ENCODE data around the gene ZDHHC8. TPM values are rescaled to one million over a fixed set of nuclear protein-coding genes. Genes with fewer than 3 reads are reported as not detected.

Gene ZDHHC8
- total RNA-seq, 1 donor from 2014 or later: 58.9 TPM

DNA sequence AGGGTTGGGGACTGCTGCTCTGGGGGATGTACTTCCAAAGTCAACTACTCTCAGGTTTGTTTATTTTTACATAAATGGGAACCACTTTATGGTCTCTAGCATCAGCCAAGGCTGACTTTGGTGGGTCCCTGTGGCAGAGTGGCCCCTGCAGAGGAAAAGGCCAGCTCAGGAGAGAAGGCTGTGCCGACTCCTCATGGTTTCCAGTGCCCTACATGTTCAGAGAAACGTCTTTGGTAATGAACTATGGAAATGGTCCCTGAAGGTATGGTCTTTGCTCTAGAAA lies 3.0 kb upstream of the ZDHHC8 start:
- no peak for DNase-seq (ENCODE audit: extremely low read depth, low read depth, low spot score)

DNA sequence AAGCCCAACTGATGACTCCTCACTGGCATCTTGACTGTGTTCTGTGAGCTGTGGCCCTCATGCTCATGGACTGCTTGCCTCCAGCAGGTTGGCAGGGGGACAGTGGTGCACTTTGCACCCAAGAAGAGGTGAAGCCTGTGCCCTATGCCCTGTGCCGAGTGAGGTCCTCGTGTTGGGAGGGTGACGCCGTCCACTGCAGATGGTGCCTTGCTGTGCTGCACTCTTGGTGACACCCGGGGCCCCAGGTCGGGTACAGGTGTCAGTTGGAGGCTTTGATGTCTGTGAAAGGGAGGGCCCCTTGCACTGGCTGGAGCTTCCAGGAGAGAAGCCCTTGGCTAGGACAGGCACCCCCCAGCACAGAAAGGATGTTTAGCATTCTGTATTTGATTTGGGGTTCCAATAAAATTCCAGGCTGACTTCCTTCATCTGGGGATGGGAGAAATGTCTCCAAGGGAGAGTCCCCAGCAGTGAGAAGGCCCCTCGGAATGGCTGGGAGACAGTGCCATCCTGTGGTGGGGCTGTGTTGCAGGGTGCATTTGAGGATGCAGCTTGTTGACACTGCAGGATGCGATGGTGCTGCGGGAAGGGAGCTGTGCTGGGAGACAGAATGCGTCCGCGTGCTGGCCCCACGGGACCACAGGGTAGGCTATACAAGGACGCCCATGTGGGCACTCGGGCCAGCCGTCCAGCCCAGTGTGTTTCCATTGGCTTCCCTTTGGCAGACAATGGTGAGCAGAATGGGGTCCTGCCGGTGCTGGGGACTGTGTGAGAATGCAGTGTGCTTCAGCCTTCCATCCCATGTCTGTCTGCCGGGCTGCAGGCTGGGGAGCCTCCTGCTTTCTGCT lies 2.5 kb upstream of the ZDHHC8 start:
- no peak for DNase-seq (ENCODE audit: extremely low read depth, low read depth, low spot score)

DNA sequence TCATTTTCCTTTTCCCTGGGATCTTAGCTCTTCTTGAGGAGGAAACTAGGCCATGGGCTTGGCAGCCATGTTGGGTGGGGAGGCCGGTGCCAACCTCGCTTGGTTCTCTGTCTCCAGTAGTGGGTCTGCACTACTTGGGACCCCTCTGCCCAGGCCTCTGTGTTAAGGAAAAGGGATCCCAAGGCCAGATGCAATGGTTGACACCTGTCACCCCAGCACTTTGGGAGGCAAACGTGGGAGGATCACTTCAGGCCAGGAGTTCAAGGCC lies 1.9 kb upstream of the ZDHHC8 start:
- no peak for DNase-seq (ENCODE audit: extremely low read depth, low read depth, low spot score)

DNA sequence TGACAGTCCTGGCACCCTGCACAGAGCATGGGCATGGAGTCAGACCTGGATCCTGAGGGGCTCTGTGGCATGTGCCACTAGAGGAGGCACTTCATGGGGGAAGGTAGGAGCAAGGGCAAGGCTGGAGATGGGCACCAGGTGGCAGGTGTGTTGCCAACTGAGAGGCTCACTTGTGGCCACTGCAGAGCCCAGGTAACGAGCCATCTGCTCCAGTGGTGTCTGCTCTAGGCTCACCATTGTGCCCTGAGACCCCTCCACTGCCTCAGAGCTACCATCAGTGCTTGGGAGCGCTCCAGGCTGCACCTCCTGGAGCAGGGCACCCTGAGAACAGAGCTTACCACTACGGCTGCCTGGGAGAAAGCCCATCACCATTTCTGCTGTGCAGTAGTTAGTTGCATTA lies 1.3 kb upstream of the ZDHHC8 start:
- DNase-seq (ENCODE audit: extremely low read depth, low read depth, low spot score): no peak

DNA sequence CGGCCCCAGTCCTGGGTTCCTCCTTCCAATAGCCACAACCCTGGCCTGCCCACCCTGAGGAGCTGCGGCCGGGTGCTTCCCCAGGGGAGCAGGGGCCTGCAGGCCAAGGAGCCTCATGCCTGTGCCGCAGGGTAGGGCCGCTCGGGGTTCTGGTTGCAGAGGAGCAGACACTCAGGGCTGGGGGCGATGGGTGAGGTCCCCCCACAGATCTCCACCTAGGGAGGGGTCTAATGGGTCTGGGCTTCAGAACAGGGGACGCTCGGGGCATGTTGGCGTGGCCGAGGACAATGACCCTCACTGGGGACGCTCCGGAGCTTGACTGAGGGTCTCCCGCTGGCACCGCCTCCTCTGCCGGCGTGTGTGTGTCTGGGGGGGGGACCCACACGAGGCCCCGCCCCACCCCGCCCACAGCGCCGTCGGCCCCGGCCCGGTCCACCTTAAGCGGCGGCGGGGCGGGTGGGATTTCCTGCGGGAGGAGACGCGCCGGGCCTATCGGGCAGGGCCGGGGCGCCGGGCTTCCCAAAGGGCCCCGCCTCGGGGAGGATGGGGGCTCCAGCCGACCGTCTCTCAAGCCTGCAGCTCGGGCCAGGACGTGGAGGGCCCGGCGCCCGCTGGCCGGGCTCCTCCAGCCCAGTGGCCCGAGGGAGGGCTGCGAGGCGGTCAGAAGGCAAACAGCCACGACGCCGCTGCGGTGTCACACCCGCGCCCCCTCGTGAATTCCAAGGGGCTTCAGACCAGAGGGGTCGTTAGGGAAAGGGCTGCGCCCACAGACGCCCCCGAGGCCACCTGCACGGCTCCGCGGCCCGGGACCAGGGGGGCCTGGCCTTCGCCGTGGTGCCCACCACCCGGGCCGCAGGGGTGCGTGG lies 640 bp upstream of the ZDHHC8 start:
- DNase-seq (ENCODE audit: extremely low read depth, low read depth, low spot score): no peak

DNA sequence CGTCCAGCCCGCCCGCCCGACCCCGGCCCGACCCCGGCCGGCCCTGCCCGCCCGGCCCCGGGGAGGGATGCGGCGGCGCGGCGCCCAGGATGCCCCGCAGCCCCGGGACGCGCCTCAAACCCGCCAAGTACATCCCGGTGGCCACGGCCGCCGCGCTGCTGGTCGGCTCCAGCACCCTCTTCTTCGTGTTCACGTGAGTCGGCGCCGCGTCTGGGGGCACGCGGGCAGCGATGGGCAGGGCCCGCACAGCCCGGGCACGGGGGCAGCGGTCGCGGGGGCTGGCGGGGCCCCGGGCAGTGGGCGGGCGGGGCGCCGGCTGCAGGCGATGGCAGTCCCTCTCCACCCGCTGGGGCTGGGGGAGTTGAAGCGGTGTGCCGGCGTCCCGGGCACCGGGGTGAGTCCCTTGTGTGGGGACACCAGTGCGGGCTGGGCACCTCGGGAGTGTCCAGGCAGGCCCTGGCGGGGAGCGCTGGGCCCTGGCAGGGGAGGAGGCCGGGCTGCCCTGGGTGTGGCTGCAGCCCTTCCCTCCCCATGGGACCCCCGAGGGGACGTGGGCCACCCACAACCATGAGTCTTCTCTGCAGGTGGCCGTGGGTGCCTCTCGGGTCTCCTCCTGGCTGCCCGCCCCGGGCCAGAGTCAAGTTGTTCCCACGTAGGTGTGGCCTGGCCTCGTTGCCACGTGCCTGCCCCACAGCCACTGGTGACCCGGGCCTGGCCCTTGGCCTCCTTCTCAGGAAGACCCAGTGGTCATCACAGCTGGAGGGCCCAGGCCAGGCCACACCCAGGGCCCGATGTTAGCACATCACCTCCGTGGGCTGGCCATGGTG lies 468 bp downstream of the ZDHHC8 start:
- DNase-seq (ENCODE audit: extremely low read depth, low read depth, low spot score): no peak

DNA sequence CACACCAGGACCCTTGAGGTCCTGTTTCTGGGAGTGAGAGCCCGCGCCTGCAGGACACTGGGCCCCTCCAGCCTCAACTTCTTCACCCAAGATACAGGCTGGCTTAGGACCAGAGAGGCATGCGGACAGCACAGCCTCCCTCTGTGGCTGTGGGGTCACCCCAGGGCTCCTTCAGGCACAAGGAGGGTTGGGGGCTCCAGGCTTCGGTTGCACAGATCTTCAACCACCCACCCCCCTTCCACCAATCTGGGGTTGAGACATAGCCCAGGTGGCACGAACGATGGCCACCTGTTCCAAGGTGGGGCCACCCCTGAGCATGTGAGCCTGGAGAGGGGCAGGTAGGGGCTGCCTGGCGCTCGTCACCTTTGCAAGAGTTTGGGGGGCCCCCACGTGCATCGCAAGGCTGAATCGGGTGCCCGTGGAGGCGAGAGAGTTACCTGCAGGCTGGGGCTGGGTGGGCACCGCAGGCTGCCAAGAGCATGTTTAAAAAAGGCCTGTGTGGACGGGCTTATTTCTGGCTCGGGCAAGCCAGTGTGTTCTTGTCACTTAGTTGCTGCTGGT lies 1.2 kb downstream of the ZDHHC8 start:
- DNase-seq (ENCODE audit: extremely low read depth, low read depth, low spot score): no peak

DNA sequence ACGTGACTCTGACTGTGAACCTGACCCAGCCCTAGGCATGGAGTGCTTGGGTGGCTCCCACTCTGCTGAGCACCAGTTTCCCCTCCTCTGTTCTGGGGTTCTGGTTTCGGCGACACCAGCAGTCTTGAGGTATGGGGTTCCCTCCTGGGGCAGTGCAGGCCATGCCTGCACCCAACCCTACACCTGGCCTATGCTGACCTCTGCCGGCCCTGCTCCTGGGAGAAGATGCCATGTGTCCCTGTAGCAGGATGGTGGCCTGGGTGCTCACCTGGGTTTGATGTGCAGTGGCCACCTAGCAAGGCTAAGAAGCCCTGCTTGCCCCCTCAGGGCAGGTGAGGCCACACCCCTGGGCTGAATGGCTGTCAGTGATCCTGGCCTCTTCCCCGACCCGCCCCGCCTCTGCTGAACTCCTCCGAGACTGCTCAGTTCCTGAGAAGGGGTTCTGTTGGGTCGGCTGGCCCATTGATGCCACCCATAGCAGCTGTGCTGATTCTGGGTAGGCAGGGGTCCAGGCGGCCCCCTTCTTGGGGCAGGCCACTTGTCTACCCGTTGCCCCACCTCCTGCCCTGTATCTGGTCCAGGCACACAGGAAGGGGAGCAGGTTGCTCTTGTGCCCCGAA lies 2.4 kb downstream of the ZDHHC8 start:
- DNase-seq (ENCODE audit: extremely low read depth, low read depth, low spot score): no peak

DNA sequence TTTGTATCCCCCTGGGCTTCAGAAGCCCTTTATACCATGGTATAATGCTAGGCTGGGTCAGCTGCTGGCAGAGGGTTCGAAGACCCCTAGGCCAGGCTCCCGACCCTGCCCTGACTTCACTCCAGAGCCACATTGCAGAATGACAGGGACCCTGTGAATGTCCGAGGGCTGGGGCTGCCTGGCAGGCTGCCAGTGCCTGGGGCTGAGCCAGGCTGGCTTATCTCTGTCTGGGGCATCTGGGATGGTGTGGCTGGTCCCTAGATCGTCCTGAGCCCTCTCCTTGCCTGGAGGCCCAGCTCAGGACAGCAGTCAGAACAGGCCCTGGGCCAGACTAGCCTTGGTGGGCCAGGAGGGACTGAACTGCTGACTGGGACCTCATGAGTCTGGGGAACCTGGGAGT lies 3.7 kb downstream of the ZDHHC8 start:
- no peak for DNase-seq (ENCODE audit: extremely low read depth, low read depth, low spot score)

DNA sequence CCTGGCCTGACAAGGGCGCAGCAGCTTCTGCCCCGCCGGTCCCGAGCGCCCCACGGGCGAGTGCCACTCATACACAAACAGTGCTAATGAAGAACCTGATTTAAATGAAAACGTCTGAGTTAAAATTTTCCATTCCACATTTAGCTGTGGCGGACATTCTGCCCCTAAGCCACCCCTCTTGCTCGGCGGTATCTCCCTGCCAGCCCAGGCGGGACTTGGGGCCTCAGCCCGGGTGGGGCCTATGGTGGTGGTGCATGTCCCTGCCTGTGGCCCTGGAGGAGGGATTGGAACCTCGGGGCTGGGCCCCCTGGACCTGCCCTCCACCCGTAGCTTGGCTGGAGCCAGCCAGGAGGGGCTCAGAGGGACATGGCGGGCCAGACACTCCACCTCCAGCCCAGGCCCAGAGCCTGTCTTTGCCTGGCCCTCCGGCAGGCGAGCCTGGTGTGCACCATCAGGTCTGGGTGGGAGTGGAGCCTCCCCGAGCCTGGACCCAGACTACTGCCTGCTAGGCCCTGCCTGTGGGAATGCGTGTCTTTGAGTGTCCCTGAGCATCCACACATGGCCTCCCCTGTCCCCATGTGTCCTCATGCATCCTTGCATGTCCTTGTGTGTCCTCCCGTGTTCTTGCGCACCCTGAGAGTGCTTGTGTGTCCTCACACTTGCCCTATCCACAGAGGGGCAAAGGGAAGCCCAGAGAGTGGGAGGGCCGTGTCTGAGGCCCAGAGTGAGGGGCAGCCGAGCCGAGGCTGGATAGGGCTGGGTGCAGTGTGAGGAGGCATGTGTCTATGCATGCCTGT lies 4.4 kb downstream of the ZDHHC8 start:
- no peak for DNase-seq (ENCODE audit: extremely low read depth, low read depth, low spot score)

DNA sequence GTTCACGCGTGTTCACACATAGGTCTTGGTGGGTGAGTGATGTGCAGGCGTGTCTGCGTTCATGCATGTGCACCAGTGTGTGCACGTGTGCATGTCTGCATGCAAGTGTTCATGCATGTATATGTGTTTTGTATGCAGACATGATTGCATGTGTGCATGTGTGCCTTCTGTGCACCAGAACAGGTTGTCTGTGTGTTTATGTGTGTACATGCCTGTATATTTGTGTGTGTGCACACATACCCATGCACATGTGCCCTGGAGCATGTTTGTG lies 4.9 kb downstream of the ZDHHC8 start:
- no peak for DNase-seq (ENCODE audit: extremely low read depth, low read depth, low spot score)

DNA sequence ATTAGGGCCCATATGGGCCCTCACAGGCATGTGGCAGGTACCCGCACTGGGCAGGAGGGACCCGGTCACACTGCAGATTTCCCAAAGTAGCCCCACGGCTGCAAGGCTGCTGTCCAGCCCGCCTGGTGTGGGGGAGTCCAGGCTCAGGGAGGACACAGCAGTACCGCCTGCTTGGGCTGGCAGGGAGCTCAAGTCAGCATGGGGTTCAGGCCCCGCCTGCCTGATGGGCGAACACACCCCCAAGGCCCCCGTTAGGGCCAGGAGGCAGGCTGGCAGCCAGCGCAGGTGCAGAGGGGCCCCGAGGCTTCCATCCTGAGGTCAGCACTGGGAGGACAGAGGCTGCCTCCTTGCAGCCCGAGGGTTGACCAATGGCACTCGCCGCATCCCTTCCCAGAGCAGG lies 5.5 kb downstream of the ZDHHC8 start:
- no peak for DNase-seq (ENCODE audit: extremely low read depth, low read depth, low spot score)

DNA sequence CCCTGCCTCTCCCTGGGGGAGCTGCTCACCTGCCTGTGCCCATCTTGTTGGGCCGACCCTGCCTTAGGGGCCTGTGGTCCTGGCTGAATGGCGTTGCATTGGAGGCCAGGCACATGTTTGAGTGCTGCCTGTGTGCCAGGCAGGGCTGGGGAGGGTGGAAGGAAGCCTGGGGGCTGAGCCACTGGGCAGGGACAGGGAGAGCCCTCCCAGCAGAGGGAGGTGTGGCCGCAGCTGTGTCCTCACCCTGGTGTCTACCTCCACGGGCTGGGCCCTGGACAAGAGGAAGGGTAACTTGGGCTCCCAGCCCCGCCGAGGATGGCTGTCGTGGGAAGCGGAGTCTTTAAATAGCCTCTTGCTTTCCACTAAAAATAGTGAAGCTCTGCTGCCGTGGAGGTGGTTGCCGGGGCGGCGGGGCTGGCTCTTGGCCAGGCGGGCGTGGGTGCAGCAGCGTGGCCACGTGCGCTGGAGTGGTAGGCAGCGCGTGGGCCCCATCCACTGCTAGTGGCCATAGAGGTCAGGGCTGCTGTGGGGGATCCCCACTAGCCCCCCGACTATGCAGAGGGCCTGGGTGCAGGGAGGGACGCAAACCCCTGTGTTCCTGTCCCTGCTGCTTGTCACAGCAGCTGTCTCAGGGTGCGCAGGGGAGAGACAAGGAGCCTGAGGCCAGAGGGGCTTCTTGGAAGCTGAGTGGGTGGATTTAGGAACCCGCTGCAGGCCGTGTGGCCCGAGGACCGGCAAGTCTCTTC lies 6.2 kb downstream of the ZDHHC8 start:
- no peak for DNase-seq (ENCODE audit: extremely low read depth, low read depth, low spot score)

DNA sequence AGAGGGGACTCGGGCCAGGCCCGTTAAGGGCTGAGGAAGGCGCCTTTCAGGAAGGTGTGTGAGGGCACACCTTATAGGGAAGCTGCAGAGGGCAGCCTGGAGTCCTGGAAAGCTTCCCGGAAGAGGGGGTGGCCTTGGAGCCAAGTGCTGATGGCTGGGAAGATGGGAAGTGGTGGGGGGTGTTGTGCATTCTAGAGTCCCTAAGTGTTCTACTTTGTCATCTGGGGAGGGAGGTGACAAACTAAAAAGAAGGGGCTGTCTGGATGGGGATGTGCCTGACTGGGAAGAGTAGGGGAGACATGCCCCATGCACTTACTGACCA lies 6.8 kb downstream of the ZDHHC8 start:
- DNase-seq (ENCODE audit: extremely low read depth, low read depth, low spot score): no peak

DNA sequence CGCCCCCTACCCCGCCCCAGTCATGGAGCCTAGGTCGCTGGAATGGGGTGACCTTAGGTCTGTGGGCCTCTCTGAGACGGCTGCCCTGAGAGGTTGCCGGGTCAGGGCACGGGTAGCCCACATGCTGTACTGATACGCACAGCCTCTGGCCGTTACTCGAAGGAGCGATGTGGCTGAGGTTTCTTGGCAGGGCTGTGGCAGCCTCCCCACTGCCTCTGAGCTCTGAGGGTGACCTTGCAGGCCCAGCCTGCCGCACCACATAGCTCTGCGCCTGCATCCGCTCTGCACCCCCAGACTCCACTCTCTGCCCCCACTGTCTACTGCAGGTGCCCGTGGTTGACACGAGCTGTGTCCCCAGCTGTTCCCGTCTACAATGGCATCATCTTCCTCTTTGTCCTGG lies 7.3 kb downstream of the ZDHHC8 start:
- DNase-seq (ENCODE audit: extremely low read depth, low read depth, low spot score): no peak

DNA sequence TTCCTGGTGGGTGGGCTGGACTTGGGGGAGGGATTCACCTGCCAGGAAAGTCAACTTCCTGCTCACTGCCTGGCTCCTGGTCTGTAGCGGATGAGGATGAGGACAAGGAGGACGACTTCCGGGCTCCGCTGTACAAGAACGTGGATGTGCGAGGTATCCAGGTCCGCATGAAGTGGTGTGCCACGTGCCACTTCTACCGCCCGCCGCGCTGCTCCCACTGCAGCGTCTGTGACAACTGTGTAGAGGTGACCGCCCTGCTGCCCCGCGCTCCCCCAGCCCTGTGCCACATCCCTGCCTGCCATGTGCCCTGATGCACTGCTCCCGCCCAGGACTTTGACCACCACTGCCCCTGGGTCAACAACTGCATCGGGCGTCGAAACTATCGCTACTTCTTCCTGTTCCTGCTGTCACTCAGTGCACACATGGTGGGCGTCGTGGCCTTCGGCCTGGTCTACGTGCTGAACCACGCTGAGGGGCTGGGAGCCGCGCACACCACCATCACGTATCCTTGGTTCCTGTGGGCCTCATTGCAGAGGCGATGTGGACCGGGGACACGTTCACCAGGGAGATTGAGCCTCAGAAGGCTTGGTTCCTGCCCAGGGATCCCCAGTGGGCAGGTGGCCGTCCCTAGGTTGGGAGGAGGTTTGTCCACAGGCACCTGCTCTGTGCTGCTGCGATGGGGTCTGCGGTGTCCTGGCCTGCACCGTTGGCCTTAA lies 7.9 kb downstream of the ZDHHC8 start:
- DNase-seq (ENCODE audit: extremely low read depth, low read depth, low spot score): no peak

DNA sequence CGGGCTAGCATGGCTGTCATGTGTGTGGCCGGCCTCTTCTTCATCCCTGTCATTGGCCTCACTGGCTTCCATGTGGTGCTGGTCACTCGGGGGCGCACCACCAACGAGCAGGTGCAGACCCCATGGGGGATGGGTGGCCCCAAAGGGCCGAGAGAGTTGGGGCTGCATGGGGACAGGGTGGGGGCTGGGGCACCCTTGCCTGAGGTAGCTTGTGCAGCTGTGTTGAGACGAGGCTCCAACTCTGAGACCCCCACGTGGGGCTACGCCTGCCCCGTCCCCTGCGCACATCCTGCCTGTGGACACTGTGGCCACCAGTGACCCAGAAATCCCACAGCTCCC lies 8.5 kb downstream of the ZDHHC8 start:
- no peak for DNase-seq (ENCODE audit: extremely low read depth, low read depth, low spot score)

DNA sequence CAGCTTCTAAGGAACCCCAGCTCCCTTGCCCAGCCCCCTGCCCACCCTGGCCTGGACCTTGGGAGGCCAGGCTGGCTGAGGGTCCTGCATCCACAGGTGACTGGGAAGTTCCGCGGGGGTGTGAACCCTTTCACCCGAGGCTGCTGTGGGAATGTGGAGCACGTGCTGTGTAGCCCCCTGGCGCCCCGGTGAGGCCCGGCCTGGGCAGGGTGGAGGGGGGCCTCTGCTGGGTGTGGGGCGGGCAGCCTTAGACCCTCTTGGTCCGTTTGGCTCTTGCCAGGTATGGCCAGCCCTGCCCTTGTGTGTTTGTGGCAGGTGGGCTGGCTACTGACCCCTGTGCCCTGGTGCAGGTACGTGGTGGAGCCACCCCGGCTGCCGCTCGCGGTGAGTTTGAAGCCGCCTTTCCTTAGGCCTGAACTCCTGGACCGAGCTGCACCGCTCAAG lies 8.9 kb downstream of the ZDHHC8 start:
- DNase-seq (ENCODE audit: extremely low read depth, low read depth, low spot score): no peak

All from glomerular endothelial cell (primary cell).